Calu3 (cell line): ENCODE results near the gene ZNF124. TPM values are rescaled to one million over a fixed set of nuclear protein-coding genes. Genes with fewer than 3 reads are reported as not detected.

ENCODE experiments used
- BruUV-seq: library from RNA; stranded (reverse); fragments of 400-500 nt; replicated peaks from 2 replicates; lab custom pipeline; 2021; lab: Mats Ljungman, UMichigan
- CTCF ChIA-PET: fragments of 300-600 bp; sonication (Branson Sonifier 250); formaldehyde crosslinking; loops from one replicate; lab custom pipeline; 2022; ENCODE audit warnings: antibody characterized with exemption; lab: Charles Lee
- DNase-seq: peaks from one replicate; pipeline ENCODE4 v3.0.0; 2022
- H3K27ac Mint-ChIP-seq: one replicate; pipeline ENCODE4 v1.8.0; 2022; ENCODE audit warnings: mixed read lengths; ENCODE audit not compliant: unreplicated experiment
- H3K27me3 Mint-ChIP-seq: one replicate; pipeline ENCODE4 v1.8.0; 2022; ENCODE audit warnings: mixed read lengths; ENCODE audit not compliant: unreplicated experiment
- H3K36me3 Mint-ChIP-seq: one replicate; pipeline ENCODE4 v1.8.0; 2022; ENCODE audit warnings: mild to moderate bottlenecking, moderate library complexity, mixed read lengths; ENCODE audit not compliant: insufficient read depth, unreplicated experiment
- H3K4me1 Mint-ChIP-seq: one replicate; pipeline ENCODE4 v1.8.0; 2022; ENCODE audit warnings: mild to moderate bottlenecking, low read depth, mixed read lengths; ENCODE audit not compliant: unreplicated experiment
- H3K4me3 Mint-ChIP-seq: one replicate; pipeline ENCODE4 v1.8.0; 2022; ENCODE audit warnings: mild to moderate bottlenecking, low read depth, moderate library complexity, mixed read lengths; ENCODE audit not compliant: unreplicated experiment
- H3K9me3 Mint-ChIP-seq: one replicate; pipeline ENCODE4 v1.8.0; 2022; ENCODE audit warnings: low read depth, mixed read lengths; ENCODE audit not compliant: unreplicated experiment
- CTCF ChIP-seq: fragments of 200-600 bp; IDR thresholded peaks from one replicate; pipeline ENCODE4 v1.8.0; 2022; ENCODE audit warnings: antibody characterized with exemption; ENCODE audit not compliant: unreplicated experiment
- intact Hi-C: fragments of 100-400 bp; cut with micrococcal nuclease; formaldehyde crosslinking; loops from one replicate; pipeline ENCODE4 v1.10.0; 2022; ENCODE audit not compliant: unreplicated experiment
- total RNA-seq: library from RNA; stranded (reverse); gene quantifications from 2 replicates; pipeline ENCODE4 v1.2.3, GENCODE V29; 2022

Gene ZNF124
- total RNA-seq, 1 experiment from 2014 or later: 45.6 TPM

DNA sequence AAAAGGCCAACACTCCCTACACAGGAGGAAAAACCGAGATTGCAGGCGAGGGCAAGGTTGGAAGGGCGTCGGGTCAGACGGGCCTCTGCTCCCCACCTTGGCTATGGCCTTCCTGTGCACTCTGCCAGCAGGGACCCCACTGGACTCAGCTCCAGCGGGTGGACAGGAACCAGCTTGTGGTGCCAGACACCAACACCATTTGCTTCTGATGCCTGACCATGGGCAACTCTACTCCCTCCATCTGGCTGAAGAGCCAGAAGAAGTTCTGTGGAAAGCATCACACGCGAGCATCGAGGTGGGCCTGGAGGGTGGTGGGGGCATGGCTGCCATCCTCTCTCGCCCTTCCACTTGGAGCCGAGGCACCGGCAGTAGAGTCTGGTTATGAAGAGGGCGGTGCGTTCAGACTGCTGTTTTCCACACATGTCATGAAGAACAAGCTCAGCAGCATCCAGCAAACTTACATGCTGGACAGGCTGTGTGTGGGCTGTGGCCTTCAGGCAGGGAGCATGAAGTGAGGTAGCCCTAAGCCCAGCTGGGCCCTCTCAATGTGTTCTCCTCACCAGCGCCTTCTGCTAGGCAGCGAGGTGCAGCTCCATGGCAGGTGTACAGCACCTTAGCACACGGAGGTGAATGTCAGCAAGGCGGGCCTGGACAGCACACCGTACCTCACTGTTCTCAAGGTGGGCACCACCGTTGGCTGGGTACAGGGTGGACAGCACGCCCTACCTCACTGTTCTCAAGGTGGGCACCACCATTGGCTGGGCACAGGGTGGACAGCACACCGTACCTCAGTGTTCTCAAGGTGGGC, 52.0 kb downstream of the ZNF124 start:
- Mint-ChIP-seq H3K4me1 (no peaks in the 10 kb centered on the region), H3K9me3 (peaks cover 3% of the 10 kb centered on the region), H3K4me3 (no peak overlapping the region), H3K27me3 (no peaks in the 10 kb centered on the region), H3K27ac (no peak overlapping the region), H3K36me3 (peaks cover 16% of the 10 kb centered on the region)
- CTCF ChIA-PET: no interaction called here
- DNase-seq: no peak
- intact Hi-C loops: no loop called here
- TF ChIP-seq CTCF: no peak
- BruUV-seq: no TSS peak

- CTCF ChIA-PET: no interaction called here
- peak; percentile 51 for TF ChIP-seq CTCF
- no TSS peak for BruUV-seq
- Mint-ChIP-seq H3K36me3 (peaks cover 19% of the 10 kb centered on the region), H3K9me3 (peaks cover 3% of the 10 kb centered on the region), H3K27me3 (no peaks in the 10 kb centered on the region), H3K4me1 (no peaks in the 10 kb centered on the region), H3K27ac (no peak overlapping the region), H3K4me3 (no peak overlapping the region)
- peak; percentile 27 for DNase-seq
- intact Hi-C loops: no loop called here
These were observed 52.8 kb downstream of the ZNF124 start for GRCh38 chr1:247118946-247119446.

DNA sequence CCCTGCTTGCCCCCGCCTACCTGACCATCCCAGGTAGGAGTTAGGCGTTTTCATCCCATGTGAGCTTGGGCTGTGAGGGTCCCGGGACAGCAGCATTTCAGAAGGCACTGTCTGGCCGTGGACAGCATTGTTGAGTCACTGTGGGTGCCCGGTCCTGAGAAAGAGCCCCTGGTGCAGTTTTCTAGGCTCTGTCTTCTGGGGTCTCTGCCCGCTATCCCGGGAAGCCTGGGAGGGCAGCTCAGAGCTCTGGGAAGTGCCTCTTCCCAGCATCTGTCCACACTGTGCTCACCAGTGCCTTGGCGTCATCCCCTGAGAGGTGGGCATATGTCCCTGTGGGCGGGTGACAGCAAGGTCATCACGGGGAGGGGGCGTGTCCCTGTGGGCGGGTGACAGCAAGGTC, 56.3 kb downstream of the ZNF124 start:
- Mint-ChIP-seq H3K27ac (no peak overlapping the region), H3K4me1 (peaks cover 6% of the 10 kb centered on the region), H3K9me3 (peaks cover 3% of the 10 kb centered on the region), H3K36me3 (peaks cover 34% of the 10 kb centered on the region), H3K27me3 (no peaks in the 10 kb centered on the region), H3K4me3 (no peak overlapping the region)
- intact Hi-C loops: no loop called here
- DNase-seq: no peak
- CTCF ChIA-PET: no interaction called here
- no TSS peak for BruUV-seq
- TF ChIP-seq CTCF: no peak

DNA sequence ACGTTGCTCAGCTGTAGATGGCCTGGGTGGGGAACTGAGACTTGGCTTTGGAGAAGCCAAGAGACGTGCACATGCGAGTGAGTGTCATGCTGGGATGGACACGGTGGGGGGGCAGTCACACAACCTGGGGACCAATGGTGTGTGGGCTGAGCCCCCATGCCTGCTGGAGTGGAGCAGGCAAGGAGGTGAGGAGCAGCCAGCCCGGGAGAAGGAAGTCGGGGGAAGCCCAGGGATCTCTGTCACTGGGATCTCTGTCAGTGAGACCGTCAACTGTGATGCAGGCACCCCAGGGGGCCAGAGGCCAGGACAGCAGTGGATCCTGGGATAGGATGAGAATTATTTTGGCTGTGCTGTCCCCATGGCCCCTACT, 56.7 kb downstream of the ZNF124 start:
- H3K4me1 Mint-ChIP-seq: peaks cover 8% of the 10 kb centered on the region
- peak overlapping the region; percentile 30 for H3K4me3 Mint-ChIP-seq
- TF ChIP-seq CTCF: no peak
- H3K27me3 Mint-ChIP-seq: peaks cover 3% of the 10 kb centered on the region
- peaks cover 35% of the 10 kb centered on the region for H3K36me3 Mint-ChIP-seq
- DNase-seq: no peak
- CTCF ChIA-PET: interaction anchor here (0.6 kb wide), 1 partner anchor 22 kb away, joined by 3 read pairs; no protein-coding TSS in a partner anchor
- H3K27ac Mint-ChIP-seq: peak overlapping the region; percentile 78
- peaks cover 3% of the 10 kb centered on the region for H3K9me3 Mint-ChIP-seq
- intact Hi-C loops: no loop called here
- BruUV-seq: no TSS peak
